ENCODE results near the gene RASA4. TPM values are rescaled to one million over a fixed set of nuclear protein-coding genes. Genes with fewer than 3 reads are reported as not detected.
A peak's percentile ranks its signal among the peaks of the same experiment; 100 is the strongest.
"Not testable (repeated sequence)": the region's sequence is repeated elsewhere in the genome, so short reads cannot be mapped to it uniquely, and the experiment has no call there.

The RASA4 gene
- total RNA-seq, 3 donors from 2014 or later (not counting 1 experiment from before 2014, with no cell fraction given), result 27.0 to 35.6 (median 28.5) TPM

- H3K4me3 Mint-ChIP-seq; H3K36me3 Mint-ChIP-seq; H3K27me3 Mint-ChIP-seq (ENCODE audit: low read depth in 2 of 2); H3K9me3 Mint-ChIP-seq; H3K4me3 ChIP-seq (ENCODE audit: low read length); ATAC-seq; intact Hi-C loops (cut with micrococcal nuclease); DNase-seq; H3K27me3 ChIP-seq (ENCODE audit: control insufficient read depth, insufficient read depth, low read length); H3K4me1 ChIP-seq (ENCODE audit: control insufficient read depth, insufficient read depth, low read length); H3K9me3 ChIP-seq (ENCODE audit: control insufficient read depth, insufficient read depth, low read length); H3K36me3 ChIP-seq (ENCODE audit: control insufficient read depth, insufficient read depth, low read length); H3K27ac ChIP-seq (ENCODE audit: low read length); H3K4me1 Mint-ChIP-seq; H3K27ac Mint-ChIP-seq: not testable (repeated sequence)
- WGBS (ENCODE audit: insufficient coverage), result no CpG with 5 or more reads among the region's 15 CpGs
Measured at GRCh38 chr7:102613575-102614345, 2.8 kb downstream of the RASA4 start.

GRCh38 chr7:102611675-102612325, 4.8 kb downstream of the RASA4 start:
- H3K4me3 Mint-ChIP-seq; H3K9me3 Mint-ChIP-seq; H3K27ac ChIP-seq (ENCODE audit: low read length); H3K4me3 ChIP-seq (ENCODE audit: low read length); H3K27ac Mint-ChIP-seq; H3K36me3 Mint-ChIP-seq; H3K27me3 ChIP-seq (ENCODE audit: control insufficient read depth, insufficient read depth, low read length); H3K36me3 ChIP-seq (ENCODE audit: control insufficient read depth, insufficient read depth, low read length); intact Hi-C loops (cut with micrococcal nuclease); ATAC-seq; H3K9me3 ChIP-seq (ENCODE audit: control insufficient read depth, insufficient read depth, low read length); H3K4me1 ChIP-seq (ENCODE audit: control insufficient read depth, insufficient read depth, low read length); H3K27me3 Mint-ChIP-seq (ENCODE audit: low read depth in 2 of 2); H3K4me1 Mint-ChIP-seq: not testable (repeated sequence)
- WGBS (ENCODE audit: insufficient coverage), result 63% methylated on average over 8 of the region's 10 CpGs
- DNase-seq, result peak in 1 of 2 donors; percentile 8

GRCh38 chr7:102611013-102611674, 5.4 kb downstream of the RASA4 start:
- H3K4me1 Mint-ChIP-seq; H3K4me3 ChIP-seq (ENCODE audit: low read length); H3K36me3 ChIP-seq (ENCODE audit: control insufficient read depth, insufficient read depth, low read length); H3K27me3 ChIP-seq (ENCODE audit: control insufficient read depth, insufficient read depth, low read length); H3K4me3 Mint-ChIP-seq; H3K9me3 Mint-ChIP-seq; H3K27me3 Mint-ChIP-seq (ENCODE audit: low read depth in 2 of 2); H3K9me3 ChIP-seq (ENCODE audit: control insufficient read depth, insufficient read depth, low read length); DNase-seq; H3K27ac Mint-ChIP-seq; intact Hi-C loops (cut with micrococcal nuclease); H3K36me3 Mint-ChIP-seq; H3K27ac ChIP-seq (ENCODE audit: low read length); H3K4me1 ChIP-seq (ENCODE audit: control insufficient read depth, insufficient read depth, low read length): not testable (repeated sequence)
- no CpG with 5 or more reads among the region's 30 CpGs for WGBS (ENCODE audit: insufficient coverage)
- peak; percentile 65 to 81 (median 67) for ATAC-seq

- H3K27me3 ChIP-seq (ENCODE audit: control insufficient read depth, insufficient read depth, low read length); intact Hi-C loops (cut with micrococcal nuclease); ATAC-seq; H3K27ac ChIP-seq (ENCODE audit: low read length); H3K4me1 Mint-ChIP-seq; H3K36me3 ChIP-seq (ENCODE audit: control insufficient read depth, insufficient read depth, low read length); DNase-seq; H3K4me3 Mint-ChIP-seq; H3K36me3 Mint-ChIP-seq; H3K27me3 Mint-ChIP-seq (ENCODE audit: low read depth in 2 of 2); H3K4me1 ChIP-seq (ENCODE audit: control insufficient read depth, insufficient read depth, low read length); H3K27ac Mint-ChIP-seq; H3K9me3 Mint-ChIP-seq; H3K9me3 ChIP-seq (ENCODE audit: control insufficient read depth, insufficient read depth, low read length); H3K4me3 ChIP-seq (ENCODE audit: low read length): not testable (repeated sequence)
- no CpG with 5 or more reads among the region's 7 CpGs for WGBS (ENCODE audit: insufficient coverage)
Measured at GRCh38 chr7:102610441-102610840, 6.1 kb downstream of the RASA4 start.

- DNase-seq; H3K27me3 ChIP-seq (ENCODE audit: control insufficient read depth, insufficient read depth, low read length); H3K9me3 Mint-ChIP-seq; H3K27me3 Mint-ChIP-seq (ENCODE audit: low read depth in 2 of 2); H3K27ac Mint-ChIP-seq; H3K4me3 Mint-ChIP-seq; H3K4me1 ChIP-seq (ENCODE audit: control insufficient read depth, insufficient read depth, low read length); H3K36me3 Mint-ChIP-seq; ATAC-seq; H3K36me3 ChIP-seq (ENCODE audit: control insufficient read depth, insufficient read depth, low read length); H3K4me3 ChIP-seq (ENCODE audit: low read length); H3K4me1 Mint-ChIP-seq; H3K9me3 ChIP-seq (ENCODE audit: control insufficient read depth, insufficient read depth, low read length); intact Hi-C loops (cut with micrococcal nuclease); H3K27ac ChIP-seq (ENCODE audit: low read length): not testable (repeated sequence)
- WGBS (ENCODE audit: insufficient coverage), result no CpG with 5 or more reads among the region's 10 CpGs
Measured at GRCh38 chr7:102609734-102610133, 6.8 kb downstream of the RASA4 start.

GRCh38 chr7:102606848-102607247, 9.7 kb downstream of the RASA4 start:
- H3K4me3 Mint-ChIP-seq; H3K9me3 ChIP-seq (ENCODE audit: control insufficient read depth, insufficient read depth, low read length); H3K4me1 ChIP-seq (ENCODE audit: control insufficient read depth, insufficient read depth, low read length); H3K4me1 Mint-ChIP-seq; H3K27me3 Mint-ChIP-seq (ENCODE audit: low read depth in 2 of 2); H3K27ac Mint-ChIP-seq; ATAC-seq; DNase-seq; H3K36me3 ChIP-seq (ENCODE audit: control insufficient read depth, insufficient read depth, low read length); H3K9me3 Mint-ChIP-seq; H3K27ac ChIP-seq (ENCODE audit: low read length); H3K36me3 Mint-ChIP-seq; H3K27me3 ChIP-seq (ENCODE audit: control insufficient read depth, insufficient read depth, low read length); H3K4me3 ChIP-seq (ENCODE audit: low read length); intact Hi-C loops (cut with micrococcal nuclease): not testable (repeated sequence)
- WGBS (ENCODE audit: insufficient coverage), result no CpG with 5 or more reads among the region's 5 CpGs

- H3K4me3 ChIP-seq (ENCODE audit: low read length); H3K9me3 Mint-ChIP-seq; H3K27me3 Mint-ChIP-seq (ENCODE audit: low read depth in 2 of 2); H3K4me3 Mint-ChIP-seq; H3K9me3 ChIP-seq (ENCODE audit: control insufficient read depth, insufficient read depth, low read length); H3K36me3 Mint-ChIP-seq; H3K4me1 Mint-ChIP-seq; H3K4me1 ChIP-seq (ENCODE audit: control insufficient read depth, insufficient read depth, low read length); intact Hi-C loops (cut with micrococcal nuclease); H3K27me3 ChIP-seq (ENCODE audit: control insufficient read depth, insufficient read depth, low read length); DNase-seq; H3K36me3 ChIP-seq (ENCODE audit: control insufficient read depth, insufficient read depth, low read length); H3K27ac Mint-ChIP-seq; H3K27ac ChIP-seq (ENCODE audit: low read length): not testable (repeated sequence)
- peak in 1 of 3 donors; percentile 3 for ATAC-seq
- WGBS (ENCODE audit: insufficient coverage), result no CpG with 5 or more reads among the region's 19 CpGs
Measured at GRCh38 chr7:102604431-102605145, 12.0 kb downstream of the RASA4 start.
